GM21619 (cell line): Measurements from ENCODE around the gene TEDDM1.
A peak's percentile ranks its signal among the peaks of the same experiment; 100 is the strongest.
"Not testable (repeated sequence)": the region's sequence is repeated elsewhere in the genome, so short reads cannot be mapped to it uniquely, and the experiment has no call there.

Experiments
- ATAC-seq: cut with Tn5 transposase; IDR thresholded peaks from one replicate; pipeline ENCODE4 v1.9.1; 2021; ENCODE audit not compliant: unreplicated experiment

The TEDDM1 gene

DNA sequence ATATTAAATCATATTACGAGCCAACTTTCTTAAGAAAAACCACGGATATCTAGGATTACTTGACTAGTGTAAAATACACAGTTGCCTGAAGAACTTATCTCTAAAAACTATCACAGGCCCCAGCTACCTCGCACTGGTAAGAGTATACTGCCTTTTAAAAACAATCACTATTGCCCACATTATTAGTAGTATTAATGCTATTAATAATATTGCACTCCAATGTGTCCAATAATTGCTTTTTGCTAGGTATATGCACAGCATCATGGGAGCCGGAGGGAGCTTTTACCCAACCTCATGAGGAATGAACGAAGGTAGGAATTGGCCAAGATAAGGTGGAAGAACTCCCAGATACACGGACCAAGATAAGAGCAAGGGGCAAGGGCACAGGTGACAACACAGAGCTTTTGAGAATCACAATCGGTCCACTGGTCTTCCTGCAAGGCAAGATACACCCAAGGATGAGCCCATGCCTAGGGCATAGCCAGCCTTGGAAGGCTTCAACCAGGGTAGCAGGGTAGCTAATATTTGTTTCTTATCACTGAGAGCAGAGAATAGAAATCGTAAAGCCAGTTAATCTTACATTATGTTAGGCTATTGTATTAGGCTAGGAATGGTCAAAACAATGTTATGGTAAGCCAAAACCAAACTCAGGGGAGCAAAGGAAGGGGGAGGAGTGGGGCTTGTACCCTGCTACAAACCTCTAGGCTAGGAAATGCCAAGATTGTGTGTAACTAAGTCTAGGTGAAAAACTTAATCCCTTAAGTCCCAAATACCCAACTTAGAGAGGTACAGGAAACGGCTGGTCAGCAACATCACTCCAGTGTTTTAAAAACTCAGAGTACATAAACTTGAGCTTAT, 18.3 kb downstream of the TEDDM1 start:
- ATAC-seq: no peak

DNA sequence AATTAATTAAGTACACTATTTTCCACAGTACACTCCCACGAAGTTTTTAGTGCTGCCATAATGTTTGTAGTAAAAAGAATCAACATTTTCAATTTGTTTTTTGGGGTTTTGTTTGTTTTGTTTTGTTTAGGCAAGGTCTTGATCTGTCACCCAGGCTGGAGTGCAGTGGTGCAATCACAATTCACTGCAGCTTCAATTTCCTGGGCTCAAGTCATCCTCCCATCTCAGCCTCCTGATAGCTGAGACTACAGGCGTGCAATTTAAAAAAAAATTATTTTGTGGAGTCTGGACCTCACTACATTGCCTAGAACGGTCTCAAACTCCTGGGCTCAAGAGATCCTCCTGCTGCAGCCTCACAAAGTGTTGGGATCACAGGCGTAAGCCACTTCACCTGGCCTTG, 20.3 kb downstream of the TEDDM1 start:
- no peak for ATAC-seq

GRCh38 chr1:182379781-182380180, 20.7 kb downstream of the TEDDM1 start:
- not testable (repeated sequence) for ATAC-seq

DNA sequence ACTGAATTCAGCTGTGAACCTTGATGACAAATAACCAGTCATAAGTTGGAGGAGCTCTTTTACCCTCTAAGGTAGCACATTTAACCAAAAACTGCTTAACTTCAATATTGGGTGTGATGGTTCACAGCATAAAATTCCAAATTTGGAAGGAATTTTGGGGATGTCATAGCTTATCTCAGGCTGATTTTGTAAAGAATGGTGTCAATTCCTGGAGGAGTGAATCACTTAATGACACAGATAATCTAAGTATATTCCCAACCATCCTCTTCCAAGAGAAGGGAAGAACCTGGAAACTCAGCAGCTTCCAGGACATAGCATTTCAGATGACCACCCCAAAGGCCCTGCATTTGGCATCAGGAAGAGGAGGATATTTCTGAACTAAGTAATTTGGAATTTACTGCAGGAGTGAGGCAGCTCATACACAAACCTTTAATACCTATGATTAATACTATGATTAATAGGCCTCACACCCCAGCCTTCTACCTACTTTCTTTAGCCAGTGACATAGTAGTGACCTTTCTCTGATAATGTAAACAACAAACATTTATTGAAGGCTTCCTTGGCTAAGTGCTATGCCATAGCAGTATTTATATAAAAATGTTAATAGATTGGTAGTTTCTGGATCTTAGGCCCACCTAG, 23.4 kb downstream of the TEDDM1 start:
- ATAC-seq: no peak

DNA sequence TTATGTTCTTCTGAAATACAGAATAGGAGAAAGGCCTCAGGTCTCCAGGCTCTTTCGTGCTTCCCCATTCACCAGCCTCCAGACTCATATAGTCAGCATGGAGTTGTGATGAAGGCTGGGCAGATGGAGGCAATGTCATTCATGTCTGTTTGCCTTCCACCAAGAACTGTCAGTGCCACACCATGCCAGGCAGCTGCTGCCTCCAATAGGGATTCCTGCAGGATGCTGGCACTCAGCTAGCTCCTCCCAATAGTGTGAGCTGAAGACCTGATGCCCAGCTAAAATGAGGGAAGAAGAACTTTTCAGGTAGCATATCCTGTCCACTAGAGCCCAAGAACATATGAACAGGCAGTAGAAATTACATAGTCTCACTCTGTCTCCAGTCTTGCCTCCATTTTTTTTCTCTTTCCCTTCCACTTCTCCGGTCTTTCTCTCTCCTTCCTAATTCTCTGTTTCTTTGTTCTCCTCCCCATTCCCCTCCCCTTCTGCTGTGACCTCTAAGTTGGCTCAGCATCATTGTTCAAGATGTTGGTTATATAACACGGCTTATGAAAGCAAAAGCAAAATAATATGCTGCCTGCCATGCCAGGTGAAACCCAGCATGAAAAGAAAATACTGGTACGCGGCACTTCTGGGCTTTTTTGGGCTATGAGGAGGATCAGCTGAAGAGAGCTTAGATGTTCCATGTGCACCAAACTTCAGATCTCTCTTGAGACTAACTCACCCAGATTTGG, 26.2 kb downstream of the TEDDM1 start:
- no peak for ATAC-seq

DNA sequence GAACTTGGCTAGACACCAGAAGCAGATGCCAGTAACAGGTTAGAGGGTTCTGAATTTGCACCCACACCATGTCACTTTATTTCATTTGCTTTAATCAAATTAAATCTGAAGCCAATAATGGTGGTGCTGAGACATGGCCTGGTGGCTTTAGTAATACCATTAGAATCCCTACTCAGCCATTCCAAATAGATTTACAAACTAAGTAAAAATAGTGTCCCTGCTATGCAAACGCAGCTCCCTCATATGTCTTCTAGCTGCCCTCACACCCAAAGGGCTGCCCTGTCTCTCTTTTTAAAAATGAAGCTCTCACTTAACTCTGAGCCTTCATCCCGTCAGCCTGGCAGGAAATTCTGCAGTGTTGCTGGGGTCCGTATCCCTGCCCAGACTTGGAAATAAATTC, 29.9 kb downstream of the TEDDM1 start:
- no peak for ATAC-seq

- no peak for ATAC-seq
Measured at GRCh38 chr1:182368903-182369302, 31.6 kb downstream of the TEDDM1 start.

GRCh38 chr1:182368358-182368757, 32.1 kb downstream of the TEDDM1 start:
- ATAC-seq: peak; percentile 58

DNA sequence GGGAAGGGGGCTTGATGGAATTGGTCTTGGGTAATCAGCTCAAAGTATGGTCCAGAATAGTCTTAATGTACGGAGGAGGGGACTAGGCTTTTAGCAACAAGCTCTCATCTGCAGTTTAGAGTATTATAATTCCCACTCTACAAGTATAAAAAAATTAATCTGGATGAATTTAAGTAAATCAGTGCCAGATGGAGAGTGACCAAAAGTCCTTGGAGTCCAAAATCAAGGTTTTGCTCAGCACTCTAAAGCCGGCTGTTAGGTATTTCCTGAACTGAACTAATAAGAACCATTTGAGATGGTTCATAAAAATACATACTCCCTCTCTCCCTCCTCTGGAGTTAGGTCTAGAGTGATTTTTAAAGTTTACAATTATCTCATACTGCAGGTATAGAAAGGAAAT, 32.5 kb downstream of the TEDDM1 start:
- no peak for ATAC-seq

- ATAC-seq: no peak
Measured at GRCh38 chr1:182366596-182366995, 33.9 kb downstream of the TEDDM1 start.

- ATAC-seq: no peak
Measured at GRCh38 chr1:182359645-182360044, 40.8 kb downstream of the TEDDM1 start.

- no peak for ATAC-seq
Measured at GRCh38 chr1:182357913-182358312, 42.6 kb downstream of the TEDDM1 start.

- no peak for ATAC-seq
Measured at GRCh38 chr1:182357171-182357570, 43.3 kb downstream of the TEDDM1 start.

- ATAC-seq: no peak
Measured at GRCh38 chr1:182355723-182356098, 44.8 kb downstream of the TEDDM1 start.

DNA sequence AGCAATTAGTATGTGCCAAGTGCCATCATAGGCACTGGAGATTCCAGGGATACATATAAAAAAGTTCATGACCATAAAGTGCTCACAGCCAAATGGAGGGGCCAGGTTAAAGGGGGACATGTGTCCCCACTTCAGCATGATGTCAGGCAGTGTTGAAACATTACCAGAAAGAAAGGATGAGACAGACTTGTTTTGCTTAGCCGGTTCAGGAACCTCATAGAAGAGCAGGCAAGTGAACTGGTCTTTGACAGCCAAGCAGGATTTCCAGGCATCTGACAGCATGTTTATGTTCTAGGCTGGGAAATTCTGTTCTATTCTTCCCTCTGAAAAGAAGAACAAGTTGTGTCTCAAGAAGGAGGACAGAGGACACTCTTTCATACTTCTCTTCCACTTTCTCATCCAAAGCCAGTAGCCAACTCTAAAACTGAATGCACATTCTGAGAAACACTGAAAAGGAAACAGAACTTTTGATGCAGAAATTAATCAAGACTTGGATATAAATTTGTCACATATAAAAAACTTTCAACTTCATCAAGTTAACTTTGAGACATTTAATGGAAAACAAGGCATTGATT, 48.6 kb downstream of the TEDDM1 start:
- ATAC-seq: no peak

DNA sequence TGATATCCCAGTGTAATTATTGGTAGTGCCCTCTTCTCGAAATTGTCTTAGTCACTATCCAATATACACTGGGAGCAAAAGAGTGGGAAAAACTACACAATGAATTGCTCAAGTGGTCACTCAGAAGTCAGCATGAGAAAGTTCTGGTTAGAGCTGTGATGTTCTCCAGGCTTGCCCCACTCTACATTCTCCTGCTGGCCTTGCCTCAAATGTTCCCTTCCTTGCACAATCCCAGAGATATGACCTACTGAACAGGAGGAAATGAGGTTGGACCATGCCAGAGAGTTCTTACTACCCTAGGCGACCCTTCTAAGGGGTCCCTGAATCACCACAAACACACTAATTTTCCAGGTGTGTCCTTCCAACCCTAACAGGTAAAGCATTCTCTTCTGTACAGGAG, 49.6 kb downstream of the TEDDM1 start:
- ATAC-seq: no peak

DNA sequence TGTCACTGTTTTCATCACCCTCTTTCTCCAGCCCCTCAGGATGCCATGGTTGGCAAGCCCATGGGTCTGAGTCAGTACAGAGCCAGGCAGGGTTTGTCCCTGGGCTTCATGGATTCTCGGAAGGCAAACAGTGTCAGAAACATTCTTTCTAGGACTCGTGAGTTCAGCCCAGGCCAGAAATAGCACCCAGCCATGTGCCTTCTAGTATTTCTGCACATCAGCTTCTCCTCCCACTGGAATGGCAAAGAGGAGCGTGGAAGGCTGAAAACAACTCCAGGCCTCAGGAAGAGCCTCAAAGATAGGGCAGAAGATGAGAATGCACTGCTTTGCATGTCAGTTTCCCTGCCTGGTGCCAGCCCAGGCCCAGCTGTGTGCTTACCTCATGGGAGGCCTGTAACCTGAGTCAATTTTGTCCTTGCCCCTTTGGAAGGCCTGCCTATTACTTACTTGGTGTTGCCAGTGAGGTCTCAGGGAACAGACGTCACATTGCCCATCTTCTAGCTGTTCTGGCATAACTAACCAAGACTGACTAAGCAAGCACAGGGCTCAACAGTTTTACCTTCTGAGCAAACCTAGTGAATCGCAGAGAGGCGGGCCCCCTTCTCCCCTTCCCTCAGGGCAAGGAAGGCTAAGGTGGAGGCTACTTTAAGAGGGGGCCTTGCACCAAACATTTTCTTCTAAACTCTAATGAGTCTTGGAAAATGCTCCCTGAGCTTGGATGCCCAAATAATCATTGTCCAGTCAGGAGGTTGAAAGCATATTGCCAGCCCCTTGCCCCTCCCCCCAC, 51.3 kb downstream of the TEDDM1 start:
- no peak for ATAC-seq
